Right lung (tissue), 5 donors: Measurements from ENCODE around the gene MAST3. TPM values are rescaled to one million over a fixed set of nuclear protein-coding genes. Genes with fewer than 3 reads are reported as not detected.

ENCODE experiments used
- DNase-seq, 2 donors: peaks; one replicate each; pipeline ENCODE4 v3.0.0-alpha.2; 2013
- polyA plus RNA-seq, 5 donors: library from polyadenylated mRNA; unstranded; fragments of 120-200 nt; gene quantifications; one replicate each; pipeline versions ENCODE4 v1.2.1 to v1.2.3, GENCODE V29; 2013; ENCODE audit warnings: inconsistent platforms in 1 of 5, low replicate concordance in 1 of 5; ENCODE audit not compliant: insufficient read length in 5 of 5, insufficient read depth in 1 of 5

MAST3 gene
- polyA plus RNA-seq, 5 donors = 3.8 to 10.3 (median 6.1) TPM

DNA sequence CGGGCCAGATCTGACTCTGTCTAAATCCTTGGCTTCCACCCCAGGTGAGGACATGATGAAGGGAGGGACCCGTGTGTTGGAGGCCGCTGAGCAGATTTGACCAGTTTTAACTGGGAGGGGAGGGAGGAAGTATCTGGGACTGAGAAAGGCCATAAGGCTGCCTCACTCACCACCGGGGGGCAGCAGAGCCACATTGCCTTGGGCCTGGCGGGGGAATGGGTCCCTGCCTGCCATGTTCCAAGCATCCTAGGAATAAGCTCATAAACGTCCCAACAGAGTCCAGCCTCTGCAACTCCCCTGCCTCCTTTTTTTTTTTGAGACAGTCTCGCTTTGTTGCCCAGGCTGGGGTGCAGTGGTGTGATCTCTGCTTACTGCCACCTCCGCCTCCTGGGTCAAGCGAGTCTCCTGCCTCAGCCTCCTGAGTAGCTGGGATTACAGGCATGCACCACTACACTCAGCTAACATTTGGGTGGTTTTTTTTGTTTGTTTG, 15.5 kb downstream of the MAST3 start:
- peak; percentile 57 to 69 for DNase-seq

DNA sequence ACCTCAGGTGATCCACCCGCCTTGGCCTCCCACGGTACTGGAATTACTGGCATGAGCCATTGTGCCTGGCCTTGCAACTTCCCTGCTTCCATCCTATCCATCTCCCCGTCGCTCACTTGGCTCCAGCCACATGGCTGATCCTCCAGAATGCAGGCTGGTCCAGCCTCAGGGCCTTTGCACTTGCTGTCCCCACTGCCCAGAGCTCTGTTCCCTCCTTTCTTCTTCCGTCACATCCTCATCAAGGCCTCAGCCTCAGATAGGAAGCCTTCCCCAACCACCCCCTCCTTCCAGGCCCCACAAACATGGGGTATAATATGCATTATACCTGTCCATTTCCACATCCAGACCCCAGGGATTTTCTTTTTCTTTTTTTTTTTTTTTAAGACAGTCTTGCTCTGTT, 16.2 kb downstream of the MAST3 start:
- DNase-seq = no peak

DNA sequence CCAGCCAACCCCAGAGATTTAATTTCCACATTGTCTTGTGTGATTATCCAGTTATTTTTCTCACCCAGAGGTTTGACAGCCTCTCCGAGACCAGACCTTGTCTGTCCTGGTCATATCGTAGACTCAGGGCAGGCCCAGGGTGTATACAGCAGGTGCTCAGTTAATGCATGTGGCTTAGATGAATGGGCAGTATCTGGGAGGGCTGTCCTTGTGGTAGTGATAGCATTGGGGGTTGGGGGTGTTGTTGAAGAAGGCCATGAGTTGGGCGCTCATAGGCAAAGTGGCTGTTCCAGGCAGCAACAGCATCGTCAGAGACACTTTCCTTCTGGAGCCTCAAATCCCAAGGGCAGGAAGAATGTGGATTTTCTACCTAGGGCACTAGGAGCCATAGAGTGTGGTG, 16.9 kb downstream of the MAST3 start:
- no peak for DNase-seq

DNA sequence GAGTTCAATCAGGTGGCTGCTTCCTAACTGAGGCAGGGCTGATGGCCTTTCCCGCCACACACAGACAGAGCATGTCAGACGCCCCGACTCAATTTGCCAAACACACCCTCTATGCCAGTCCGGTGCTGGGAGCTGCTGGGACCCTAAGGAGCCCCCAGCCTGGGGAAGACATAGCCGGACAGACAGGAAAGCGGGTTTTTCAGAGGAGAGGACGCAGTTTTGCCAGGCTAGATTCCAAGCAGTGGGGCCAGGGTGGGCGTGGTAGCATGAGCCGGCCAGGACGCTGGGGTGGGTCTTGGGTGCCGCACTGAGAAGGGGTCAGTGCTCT, 19.8 kb downstream of the MAST3 start:
- no peak for DNase-seq

DNA sequence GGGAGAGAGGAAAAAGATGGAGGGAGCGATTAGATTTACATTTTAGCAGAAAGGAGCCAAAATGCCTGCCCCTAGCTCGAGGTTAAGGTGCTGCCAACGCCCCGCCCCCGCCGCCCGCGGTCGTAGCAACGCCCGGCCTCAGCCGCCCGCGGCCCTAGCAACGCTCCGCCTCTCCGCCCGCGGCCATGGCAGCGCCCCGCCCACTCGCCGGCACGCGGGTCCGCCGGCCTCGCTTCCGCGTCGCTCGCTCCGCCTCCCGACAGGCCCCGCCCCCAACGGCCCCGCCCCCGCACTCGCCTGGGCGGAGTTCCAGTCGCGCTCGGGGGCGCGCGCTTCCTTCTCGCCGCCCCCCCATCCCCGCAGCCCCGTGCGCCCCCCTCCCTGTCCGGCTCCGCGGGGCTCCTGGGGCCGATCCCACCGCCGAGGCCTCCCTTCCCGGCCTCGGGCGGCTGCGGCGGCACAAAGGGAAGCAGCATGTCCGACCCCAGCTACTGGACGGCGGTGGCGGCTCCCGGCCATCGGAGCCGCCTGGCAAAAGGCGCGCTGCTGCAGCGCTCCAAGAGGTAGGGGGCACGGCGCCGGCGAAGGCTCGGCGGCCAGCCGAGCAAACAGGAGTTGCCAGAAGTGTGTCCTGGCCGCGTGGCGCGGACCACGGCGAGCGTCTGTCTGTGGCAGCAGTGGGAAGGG, 20.3 kb downstream of the MAST3 start:
- peak; percentile 88 to 89 for DNase-seq

DNA sequence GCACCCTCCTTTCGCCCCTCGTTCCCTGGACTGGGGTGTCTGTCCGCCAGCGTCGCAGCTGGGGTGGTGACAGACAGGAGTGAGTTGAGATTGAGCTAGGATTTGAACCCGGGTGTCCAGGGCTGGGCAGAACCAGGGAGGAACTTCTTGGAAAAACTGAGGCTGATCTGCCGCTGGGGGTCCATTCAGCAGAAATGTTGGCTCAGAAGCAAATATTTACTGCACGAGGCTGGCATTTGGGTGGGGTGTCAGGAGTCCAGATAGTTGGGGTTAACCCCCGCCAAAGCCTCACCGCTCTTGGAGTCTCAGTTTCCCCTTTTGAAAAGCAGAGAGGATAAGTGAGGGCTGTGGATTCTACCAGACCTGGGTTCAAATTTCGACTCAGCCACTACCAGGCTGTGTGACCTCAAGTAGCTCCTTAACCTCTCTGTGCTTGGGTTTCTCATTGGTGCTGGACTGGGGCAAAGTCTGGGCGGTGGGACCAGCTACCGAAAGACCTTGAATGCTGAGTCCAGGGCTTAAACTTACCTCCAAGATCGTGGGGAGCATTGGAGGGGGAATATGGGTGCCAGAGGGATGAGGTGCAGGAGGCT, 20.9 kb downstream of the MAST3 start:
- no peak for DNase-seq

DNA sequence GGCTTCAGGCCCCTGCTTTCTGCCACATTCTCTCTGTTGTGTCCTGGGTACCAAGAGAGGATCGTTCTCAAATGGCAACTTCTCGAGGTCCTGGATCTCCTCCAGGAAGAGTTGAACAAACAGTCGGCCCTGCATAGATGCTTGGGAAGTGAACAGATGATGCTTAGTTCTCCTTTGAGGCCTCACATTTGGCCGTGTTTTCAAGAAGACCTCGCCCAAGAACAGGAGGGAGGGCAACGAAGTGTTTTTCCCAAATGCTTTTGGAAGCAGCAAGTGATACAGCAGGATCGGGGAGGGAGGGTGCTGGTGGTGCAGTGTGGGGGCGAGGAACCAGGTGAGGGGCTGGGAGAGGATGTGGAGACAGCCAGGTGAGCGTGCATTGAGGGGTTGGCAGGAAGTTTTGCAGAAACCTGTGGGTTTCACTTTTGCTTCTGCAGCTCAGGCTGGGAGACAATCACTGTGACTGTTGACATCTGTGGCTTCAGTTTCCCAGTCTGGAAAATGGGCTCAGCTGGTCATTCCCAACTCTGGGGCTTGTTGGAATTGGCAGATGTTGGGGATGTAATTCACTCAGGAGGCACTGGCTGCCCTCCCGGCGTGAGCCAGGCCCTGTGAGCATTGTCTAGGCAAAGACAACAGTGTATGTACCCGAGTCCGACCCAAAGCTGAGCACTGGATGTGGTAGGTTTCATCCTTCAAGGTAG, 21.6 kb downstream of the MAST3 start:
- DNase-seq = no peak

DNA sequence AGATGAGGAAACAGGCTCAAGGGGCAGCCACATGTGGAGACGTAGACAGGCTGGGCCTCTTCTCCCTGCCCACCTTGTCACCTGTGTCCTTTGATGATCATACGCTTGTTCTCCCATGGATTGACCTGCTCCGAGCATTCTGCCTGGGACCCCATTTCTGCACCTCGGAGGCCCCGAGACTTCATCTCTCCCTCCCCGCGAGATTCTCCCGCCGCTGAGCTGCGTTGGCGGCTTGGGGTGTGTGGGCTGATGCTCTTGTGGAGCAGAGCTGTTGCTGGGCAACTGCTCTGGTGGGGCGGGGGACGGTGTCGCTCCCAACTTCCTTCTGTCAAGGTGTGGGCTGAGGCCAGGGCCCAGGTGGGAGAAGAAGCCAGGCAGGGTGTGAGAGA, 22.1 kb downstream of the MAST3 start:
- no peak for DNase-seq

DNA sequence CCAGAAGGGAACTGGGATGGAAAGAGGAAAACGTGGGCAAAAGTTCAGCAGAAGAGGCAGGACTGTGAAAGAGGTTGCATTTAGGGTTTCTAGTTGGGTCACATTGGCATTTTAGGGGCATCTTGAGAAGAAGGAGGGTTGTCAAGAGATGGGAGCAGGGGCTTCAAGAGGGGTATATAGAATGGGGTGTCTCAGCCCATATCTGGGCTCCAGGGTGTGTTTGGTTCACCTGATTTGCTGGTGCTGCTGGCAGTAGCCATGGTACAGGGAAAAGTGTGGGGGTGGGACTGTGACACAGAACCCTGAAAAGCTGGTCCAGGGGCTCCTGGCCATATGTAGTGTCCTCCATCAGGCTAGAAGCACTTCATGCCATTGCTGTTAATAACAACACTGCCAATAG, 22.5 kb downstream of the MAST3 start:
- no peak for DNase-seq

DNA sequence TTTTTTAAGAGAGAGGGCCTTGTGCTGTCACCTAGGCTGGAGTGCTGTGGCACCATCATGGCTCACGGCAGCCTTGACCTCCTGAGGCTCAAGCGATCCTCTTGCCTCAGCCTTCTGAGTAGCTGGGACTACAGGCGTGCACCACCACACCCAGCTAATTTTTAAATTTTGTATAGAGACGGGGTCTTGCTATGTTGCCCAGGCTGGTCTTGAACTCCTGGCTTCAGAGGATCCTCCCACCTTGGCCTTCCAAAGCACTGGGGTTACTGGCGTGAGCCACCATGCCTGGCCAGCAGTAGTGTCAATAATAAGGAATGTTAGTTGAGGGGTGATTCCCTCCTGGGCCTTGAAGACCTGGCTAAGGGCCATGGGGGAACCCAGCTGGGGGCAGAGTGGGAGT, 23.6 kb downstream of the MAST3 start:
- DNase-seq = no peak

DNA sequence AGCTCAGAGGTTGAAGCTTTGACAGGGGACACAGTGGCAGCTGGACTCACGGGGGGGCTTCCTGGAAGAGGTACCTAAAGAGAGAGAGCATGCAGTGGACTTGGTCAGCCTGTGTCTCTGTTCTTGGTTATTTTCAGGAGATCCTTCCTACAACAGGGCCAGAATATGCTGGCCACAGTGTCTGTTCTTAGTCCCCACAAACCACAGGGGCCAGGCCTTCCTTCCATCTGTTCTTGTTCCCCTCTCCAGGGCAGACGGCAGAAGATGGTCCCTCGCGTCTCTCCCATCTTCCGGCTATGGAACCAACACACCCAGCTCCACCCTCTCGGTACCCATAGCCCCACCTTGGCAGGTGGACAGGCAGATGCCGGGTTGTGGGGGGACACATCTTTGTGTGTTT, 24.8 kb downstream of the MAST3 start:
- no peak for DNase-seq

DNA sequence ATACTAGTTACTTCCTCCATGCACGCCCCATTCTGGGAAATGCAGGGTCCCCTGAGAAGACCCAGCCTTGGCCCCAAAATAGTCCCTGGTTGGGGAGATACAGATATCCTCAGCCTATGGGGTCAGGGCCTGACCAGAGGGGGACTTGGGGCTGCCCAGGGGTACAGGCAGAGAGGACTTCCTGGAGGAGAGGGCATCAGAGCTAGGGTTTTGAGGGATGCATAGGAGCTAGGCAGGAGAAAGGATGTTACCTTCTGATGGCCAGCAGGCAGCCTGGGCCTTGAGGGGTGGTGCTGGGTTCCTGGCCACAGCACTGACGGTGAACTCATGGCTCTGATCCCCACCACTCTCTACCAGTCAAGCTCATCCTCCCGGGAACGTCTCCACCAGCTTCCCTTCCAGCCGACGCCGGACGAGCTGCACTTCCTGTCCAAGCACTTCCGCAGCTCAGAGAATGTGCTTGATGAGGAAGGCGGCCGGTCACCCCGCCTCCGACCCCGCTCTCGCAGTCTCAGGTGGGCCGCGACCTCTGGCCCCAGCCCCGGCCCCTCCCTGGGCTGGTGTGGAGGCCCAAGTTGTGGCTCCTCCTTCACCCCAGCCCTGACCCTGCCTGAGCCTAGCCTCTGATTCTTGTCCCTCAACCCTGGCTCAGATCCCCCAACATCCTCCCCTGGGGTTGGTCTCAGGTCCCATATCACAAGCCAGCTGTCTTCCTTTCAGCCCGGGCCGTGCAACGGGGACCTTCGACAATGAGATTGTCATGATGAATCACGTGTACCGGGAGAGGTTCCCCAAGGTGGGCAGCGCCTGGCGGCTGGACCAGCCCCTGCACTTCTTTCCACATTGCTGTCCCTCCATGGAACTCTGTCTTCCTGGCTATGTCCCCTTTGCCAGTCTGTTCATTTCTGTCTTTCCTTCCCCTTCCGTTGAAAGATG, 25.6 kb downstream of the MAST3 start:
- no peak for DNase-seq

DNA sequence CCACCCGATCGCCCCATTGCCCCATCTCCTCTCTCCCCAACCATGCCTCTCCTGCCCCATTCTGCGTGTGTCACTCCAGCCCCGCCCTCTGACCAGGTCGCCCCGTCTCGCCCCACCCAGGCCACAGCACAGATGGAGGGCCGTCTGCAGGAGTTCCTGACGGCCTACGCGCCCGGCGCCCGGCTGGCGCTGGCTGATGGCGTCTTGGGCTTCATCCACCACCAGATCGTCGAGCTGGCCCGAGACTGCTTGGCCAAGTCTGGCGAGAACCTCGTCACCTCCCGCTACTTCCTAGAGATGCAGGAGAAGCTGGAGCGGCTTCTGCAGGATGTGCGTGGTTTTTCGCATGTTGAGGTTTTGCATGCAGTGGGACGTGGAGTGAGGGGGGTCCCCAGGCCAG, 26.2 kb downstream of the MAST3 start:
- no peak for DNase-seq

DNA sequence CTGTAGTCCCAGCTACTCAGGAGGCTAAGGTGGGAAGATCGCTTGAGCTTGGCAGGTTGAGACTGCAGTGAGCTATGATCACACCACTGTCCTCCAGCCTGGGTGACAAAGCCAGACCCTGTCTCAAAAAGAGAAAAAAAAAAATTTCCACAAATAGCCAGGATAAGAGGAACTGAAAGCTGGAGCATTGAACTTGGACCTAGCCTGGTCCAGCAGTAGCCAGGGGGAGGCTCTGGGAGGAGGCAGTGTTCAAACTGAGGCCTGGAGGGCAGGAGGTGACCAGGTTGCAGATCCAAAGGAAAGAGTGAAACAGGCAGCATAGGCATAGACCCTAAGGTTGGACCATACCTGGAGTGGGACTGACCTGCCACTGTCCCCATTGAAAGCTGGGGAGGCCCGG, 28.5 kb downstream of the MAST3 start:
- no peak for DNase-seq

DNA sequence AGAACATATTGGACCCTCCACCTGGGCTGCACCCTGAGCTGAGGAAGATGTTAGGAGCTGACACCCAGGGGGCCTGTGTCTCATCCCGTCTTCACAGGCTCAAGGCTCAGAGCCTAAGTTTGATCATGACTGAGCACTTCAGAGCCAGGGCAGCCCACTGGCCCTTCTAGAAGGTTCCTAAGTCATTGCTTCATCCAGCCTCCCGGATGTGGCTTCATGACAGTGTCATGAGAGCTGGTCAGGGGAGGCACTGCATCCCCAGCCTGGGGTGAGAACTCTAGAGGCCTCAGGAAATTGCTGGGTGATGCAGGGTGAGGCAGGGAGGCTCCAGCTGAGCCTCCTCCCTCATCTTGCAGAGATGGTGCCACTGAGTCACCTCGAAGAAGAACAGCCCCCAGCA, 30.5 kb downstream of the MAST3 start:
- DNase-seq = no peak

DNA sequence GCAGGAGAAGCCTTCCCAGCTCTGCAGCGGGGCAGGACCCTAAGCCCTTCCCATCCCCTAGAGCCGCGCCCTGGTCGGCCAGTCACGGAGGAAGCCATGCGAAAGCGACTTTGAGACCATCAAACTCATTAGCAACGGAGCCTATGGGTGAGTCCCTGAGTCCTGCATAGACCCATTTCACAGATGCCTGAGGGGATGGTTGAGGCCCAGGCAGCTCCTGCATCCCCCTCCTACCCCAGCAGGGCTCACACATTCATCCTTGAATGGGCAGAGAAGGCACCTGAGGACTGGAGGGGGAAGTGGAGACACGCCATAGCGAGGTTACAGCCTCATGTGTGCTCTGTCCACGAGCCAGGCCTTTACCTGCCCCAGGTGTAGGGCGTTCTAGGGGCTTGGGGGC, 31.2 kb downstream of the MAST3 start:
- DNase-seq = no peak

DNA sequence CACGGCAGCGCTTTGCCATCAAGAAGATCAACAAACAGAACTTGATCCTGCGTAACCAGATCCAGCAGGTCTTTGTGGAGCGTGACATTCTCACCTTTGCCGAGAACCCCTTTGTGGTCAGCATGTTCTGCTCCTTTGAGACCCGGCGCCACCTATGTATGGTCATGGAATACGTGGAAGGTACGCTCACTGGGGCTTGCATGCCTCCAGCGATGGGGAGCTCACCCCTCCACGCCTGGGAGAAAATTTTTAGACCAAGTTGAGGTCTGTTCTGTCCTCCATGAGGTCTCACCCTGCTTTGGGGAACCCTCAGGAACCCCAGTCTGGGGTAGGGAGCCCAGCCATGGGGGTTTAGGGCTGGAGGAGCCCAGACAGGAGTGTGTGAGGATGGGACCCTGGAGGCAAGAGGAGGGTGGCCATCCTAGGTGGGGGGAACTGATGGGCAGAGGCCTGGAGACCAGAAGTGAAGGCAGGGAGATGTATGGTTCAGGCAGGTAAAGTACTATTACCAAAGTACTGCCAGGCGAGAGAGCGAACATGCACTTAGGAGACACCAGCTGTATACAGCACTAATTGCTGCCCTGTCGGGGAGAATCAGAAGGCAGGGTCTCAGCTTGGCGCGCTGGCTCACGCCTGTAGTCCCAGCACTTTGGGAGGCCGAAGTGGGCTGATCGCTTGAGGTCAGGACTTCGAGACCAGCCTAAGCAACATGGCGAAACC, 33.1 kb downstream of the MAST3 start:
- DNase-seq = no peak

DNA sequence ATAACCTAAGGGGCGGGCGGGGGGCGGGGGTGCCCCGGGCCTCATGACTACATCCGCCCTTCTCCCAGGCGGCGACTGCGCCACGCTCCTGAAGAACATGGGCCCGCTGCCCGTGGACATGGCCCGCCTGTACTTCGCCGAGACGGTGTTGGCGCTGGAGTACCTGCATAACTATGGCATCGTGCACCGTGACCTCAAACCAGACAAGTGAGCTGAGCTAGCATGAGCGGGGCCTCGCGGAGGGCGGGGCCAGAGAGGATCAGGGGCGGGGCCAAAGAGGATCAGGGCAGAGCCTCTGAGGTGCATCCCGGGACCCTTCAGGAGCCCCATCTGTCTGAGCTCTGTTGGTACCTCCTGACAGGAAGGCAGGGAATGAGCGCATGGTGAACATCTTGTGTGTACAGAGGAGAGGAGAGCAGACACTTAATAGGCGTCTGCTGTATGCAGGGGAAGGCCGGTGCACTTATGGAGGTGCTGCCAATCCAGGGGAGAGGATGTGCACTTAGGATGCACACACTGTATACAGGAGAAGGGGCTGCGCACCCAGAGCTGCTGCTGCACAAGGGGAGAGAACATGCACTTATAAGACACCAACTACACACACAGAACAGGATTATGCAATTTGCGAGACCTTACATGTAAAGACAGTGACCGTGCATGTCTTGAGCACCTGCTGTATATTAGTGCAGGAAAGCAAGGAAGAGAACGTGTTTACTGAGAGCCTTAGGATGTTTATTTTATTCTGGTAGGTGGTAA, 34.4 kb downstream of the MAST3 start:
- DNase-seq = no peak

DNA sequence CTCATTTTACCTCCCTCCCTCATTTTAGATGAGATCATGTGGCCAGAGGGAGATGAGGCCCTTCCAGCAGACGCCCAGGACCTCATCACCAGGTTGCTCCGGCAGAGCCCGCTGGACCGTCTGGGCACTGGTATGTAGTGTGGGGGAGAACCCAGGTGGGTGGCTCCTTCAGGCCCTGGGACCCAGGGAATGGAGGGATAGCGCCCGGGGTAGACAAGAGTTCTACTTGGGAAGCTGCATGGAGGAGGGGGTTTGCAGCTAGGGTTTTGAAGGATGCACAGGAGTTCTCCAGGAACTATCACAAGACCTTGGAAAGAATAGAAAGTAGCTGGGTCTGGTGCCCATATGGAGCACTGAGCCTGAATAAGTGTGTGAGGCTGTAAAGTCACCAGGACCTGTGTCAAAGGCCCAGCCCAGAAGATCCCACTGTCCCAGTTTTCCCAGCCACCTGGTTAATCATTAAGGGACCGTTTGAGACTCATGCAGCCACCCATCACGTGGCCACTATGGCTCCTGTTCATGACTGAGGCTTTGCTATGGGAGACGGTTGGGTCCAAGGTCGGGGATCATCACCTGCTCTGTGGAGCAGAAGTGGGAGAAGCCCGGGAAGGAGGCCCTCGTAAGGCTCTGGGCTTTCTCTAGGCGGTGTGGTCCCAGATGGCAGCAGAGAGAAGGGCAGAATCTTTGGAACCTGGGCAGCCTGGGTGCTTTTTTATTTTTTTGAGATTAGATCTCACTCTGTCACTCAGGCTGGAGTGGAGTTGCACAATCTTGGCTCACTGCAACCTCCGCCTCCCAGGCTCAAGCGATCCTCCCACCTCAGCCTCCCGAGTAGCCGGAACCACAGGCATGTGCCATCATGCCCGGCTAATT, 38.4 kb downstream of the MAST3 start:
- no peak for DNase-seq

DNA sequence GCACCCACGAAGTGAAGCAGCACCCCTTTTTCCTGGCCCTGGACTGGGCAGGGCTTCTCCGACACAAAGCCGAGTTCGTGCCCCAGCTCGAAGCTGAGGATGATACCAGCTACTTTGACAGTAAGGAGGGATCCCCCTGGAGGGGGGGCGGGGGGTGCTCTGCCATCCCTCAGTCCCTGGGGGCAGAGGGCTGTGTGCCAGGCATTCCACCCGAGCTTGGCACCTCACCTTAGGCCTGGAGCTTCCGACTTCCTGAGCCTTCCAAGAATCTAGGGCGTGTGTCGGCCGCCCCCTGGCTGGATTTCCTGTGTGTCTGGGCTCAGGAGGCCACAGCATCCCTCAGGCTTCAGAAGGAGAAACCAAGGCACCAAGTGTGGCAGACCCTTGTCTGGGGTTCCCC, 39.7 kb downstream of the MAST3 start:
- no peak for DNase-seq
